Measurements from ENCODE around the gene ZNF57. TPM values are rescaled to one million over a fixed set of nuclear protein-coding genes. Genes with fewer than 3 reads are reported as not detected.
"Not testable (repeated sequence)": the region's sequence is repeated elsewhere in the genome, so short reads cannot be mapped to it uniquely, and the experiment has no call there.

ZNF57 gene
- total RNA-seq, 2 donors from 2014 or later, result 4.3 to 5.0 TPM

DNA sequence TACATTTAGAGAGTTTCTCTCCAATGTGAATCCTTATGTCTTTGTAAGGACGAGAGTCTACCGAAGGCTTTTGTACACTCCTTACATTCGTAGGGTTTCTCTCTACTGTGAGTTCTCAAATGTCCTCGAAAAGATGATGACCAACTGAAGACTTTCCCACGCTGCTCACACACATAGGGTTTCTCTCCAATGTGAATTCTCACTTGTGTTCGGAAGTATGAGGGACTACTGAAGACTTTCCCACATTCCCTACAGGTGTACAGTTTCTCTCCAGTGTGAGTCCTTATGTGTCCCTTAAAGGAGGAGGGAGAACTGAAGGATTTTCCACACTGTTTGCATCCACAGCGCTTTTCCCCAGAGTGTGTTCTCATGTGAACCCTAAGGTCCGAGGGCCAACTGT lies 4.0 kb upstream of the ZNF57 start:
- no peak overlapping the region for H3K4me3 ChIP-seq (ENCODE audit: low read length)
- no peaks in the 10 kb centered on the region for H3K27me3 ChIP-seq (ENCODE audit: control insufficient read depth, insufficient read depth, low read length, poor library complexity, severe bottlenecking)
- Mint-ChIP-seq H3K4me1 (no peaks in the 10 kb centered on the region), H3K36me3 (ENCODE audit: low read depth) (no peaks in the 10 kb centered on the region), H3K9me3 (peaks cover 51% of the 10 kb centered on the region), H3K27ac (no peak overlapping the region), H3K4me3 (no peak overlapping the region), H3K27me3 (ENCODE audit: insufficient read depth) (peaks cover 10% of the 10 kb centered on the region)
- TF ChIP-seq, protein P1, sequence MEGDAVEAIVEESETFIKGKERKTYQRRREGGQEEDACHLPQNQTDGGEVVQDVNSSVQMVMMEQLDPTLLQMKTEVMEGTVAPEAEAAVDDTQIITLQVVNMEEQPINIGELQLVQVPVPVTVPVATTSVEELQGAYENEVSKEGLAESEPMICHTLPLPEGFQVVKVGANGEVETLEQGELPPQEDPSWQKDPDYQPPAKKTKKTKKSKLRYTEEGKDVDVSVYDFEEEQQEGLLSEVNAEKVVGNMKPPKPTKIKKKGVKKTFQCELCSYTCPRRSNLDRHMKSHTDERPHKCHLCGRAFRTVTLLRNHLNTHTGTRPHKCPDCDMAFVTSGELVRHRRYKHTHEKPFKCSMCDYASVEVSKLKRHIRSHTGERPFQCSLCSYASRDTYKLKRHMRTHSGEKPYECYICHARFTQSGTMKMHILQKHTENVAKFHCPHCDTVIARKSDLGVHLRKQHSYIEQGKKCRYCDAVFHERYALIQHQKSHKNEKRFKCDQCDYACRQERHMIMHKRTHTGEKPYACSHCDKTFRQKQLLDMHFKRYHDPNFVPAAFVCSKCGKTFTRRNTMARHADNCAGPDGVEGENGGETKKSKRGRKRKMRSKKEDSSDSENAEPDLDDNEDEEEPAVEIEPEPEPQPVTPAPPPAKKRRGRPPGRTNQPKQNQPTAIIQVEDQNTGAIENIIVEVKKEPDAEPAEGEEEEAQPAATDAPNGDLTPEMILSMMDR (conservative IDR thresholded peaks at IDR 0.05), result no peak
- no peaks in the 10 kb centered on the region for H3K36me3 ChIP-seq (ENCODE audit: control insufficient read depth, insufficient read depth, low read length)
- DNase-seq, result no peak
- H3K4me1 ChIP-seq (ENCODE audit: control insufficient read depth, insufficient read depth, low read length), result no peaks in the 10 kb centered on the region
- no peak overlapping the region for H3K27ac ChIP-seq (ENCODE audit: low read depth, low read length)
- H3K9ac ChIP-seq (ENCODE audit: extremely low read depth, low read length, poor library complexity, severe bottlenecking), result no peak overlapping the region
- H3K9me3 ChIP-seq (ENCODE audit: control insufficient read depth, low read length), result peaks cover 7% of the 10 kb centered on the region
- WGBS, 2 experiments (ENCODE audit: insufficient coverage in 1 of 2, insufficient read length in 1 of 2), result 71 to 72% methylated on average over 7 to 8 of the region's 8 CpGs

GRCh38 chr19:2902590-2903218 lies 2.0 kb downstream of the ZNF57 start:
- H3K27ac Mint-ChIP-seq, result no peak overlapping the region
- Histone ChIP-seq H3K4me3 (ENCODE audit: low read length) (no peak overlapping the region), H3K36me3 (ENCODE audit: control insufficient read depth, insufficient read depth, low read length) (no peaks in the 10 kb centered on the region), H3K9ac (ENCODE audit: extremely low read depth, low read length, poor library complexity, severe bottlenecking) (no peak overlapping the region), H3K4me1 (ENCODE audit: control insufficient read depth, insufficient read depth, low read length) (no peaks in the 10 kb centered on the region), H3K9me3 (ENCODE audit: control insufficient read depth, low read length) (no peaks in the 10 kb centered on the region), H3K27me3 (ENCODE audit: control insufficient read depth, insufficient read depth, low read length, poor library complexity, severe bottlenecking) (no peaks in the 10 kb centered on the region), H3K27ac (ENCODE audit: low read depth, low read length) (no peak overlapping the region)
- H3K4me1 Mint-ChIP-seq, result no peaks in the 10 kb centered on the region
- peaks cover 2% of the 10 kb centered on the region for H3K27me3 Mint-ChIP-seq (ENCODE audit: insufficient read depth)
- peaks cover 11% of the 10 kb centered on the region for H3K36me3 Mint-ChIP-seq (ENCODE audit: low read depth)
- 86 to 88% methylated on average over 12 to 13 of the region's 13 CpGs for WGBS, 2 experiments (ENCODE audit: insufficient coverage in 1 of 2, insufficient read length in 1 of 2)
- no peak for DNase-seq
- H3K4me3 Mint-ChIP-seq, result no peak overlapping the region
- peaks cover 14% of the 10 kb centered on the region for H3K9me3 Mint-ChIP-seq
- TF ChIP-seq, protein P1 (conservative IDR thresholded peaks at IDR 0.05), result no peak

DNA sequence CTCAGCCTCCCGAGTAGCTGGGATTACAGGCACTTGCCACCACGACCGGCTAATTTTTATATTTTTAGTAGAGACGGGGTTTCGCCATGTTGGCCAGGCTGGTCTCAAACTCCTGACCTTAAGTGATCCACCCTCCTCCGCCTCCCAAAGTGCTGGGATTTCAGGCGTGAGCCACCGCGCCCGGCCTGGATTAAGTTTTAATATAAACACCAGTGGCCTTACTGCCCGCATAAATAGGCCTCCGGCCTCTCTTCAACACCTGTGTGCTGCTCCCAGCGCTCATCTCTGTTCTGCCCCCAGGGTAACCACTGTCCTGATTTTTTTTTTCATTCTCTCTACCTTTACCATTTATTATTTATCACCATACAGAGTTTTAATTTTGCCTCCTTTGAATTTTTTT lies 2.6 kb downstream of the ZNF57 start:
- not testable (repeated sequence) for H3K27ac ChIP-seq (ENCODE audit: low read depth, low read length); H3K9me3 ChIP-seq (ENCODE audit: control insufficient read depth, low read length); H3K27me3 Mint-ChIP-seq (ENCODE audit: insufficient read depth); H3K4me3 ChIP-seq (ENCODE audit: low read length); H3K27me3 ChIP-seq (ENCODE audit: control insufficient read depth, insufficient read depth, low read length, poor library complexity, severe bottlenecking); H3K9ac ChIP-seq (ENCODE audit: extremely low read depth, low read length, poor library complexity, severe bottlenecking); H3K4me1 Mint-ChIP-seq; DNase-seq; H3K4me3 Mint-ChIP-seq; H3K4me1 ChIP-seq (ENCODE audit: control insufficient read depth, insufficient read depth, low read length); H3K27ac Mint-ChIP-seq; H3K36me3 ChIP-seq (ENCODE audit: control insufficient read depth, insufficient read depth, low read length)
- H3K9me3 Mint-ChIP-seq, result peaks cover 12% of the 10 kb centered on the region
- H3K36me3 Mint-ChIP-seq (ENCODE audit: low read depth), result peaks cover 14% of the 10 kb centered on the region
- 94 to 97% methylated on average over 10 to 13 of the region's 13 CpGs for WGBS, 2 experiments (ENCODE audit: insufficient coverage in 1 of 2, insufficient read length in 1 of 2)
